ENCODE data around the gene GAS1.

DNA sequence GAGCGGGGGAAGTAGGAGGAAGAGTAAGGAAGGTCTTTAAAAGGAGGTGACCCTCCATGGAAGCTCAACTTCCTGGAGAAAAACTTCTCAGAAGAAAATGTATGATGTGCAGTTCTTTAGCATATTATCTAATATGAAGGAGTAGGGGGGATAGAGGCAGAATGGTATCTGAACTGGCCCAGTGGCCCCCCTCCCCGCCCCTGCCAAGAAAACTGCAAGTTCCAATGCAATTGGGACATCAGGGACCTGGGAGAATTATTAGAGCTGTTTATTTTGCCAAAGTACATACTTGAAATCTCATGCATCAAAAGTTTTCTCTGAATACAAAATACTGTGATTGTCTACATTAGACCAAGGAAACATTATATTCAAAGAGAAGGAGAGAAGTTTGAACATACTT is 40.6 kb upstream of the GAS1 start:
- TF ChIP-seq CEBPB (IDR thresholded peaks at IDR 0.05; ENCODE audit: low read depth): no peak
- TF ChIP-seq SP1 (IDR thresholded peaks at IDR 0.05; ENCODE audit: low read depth): no peak
- TF ChIP-seq POLR2A (IDR thresholded peaks at IDR 0.05; ENCODE audit: borderline replicate concordance, extremely low read depth, insufficient read depth, insufficient read length): no peak
- TF ChIP-seq, protein P1, sequence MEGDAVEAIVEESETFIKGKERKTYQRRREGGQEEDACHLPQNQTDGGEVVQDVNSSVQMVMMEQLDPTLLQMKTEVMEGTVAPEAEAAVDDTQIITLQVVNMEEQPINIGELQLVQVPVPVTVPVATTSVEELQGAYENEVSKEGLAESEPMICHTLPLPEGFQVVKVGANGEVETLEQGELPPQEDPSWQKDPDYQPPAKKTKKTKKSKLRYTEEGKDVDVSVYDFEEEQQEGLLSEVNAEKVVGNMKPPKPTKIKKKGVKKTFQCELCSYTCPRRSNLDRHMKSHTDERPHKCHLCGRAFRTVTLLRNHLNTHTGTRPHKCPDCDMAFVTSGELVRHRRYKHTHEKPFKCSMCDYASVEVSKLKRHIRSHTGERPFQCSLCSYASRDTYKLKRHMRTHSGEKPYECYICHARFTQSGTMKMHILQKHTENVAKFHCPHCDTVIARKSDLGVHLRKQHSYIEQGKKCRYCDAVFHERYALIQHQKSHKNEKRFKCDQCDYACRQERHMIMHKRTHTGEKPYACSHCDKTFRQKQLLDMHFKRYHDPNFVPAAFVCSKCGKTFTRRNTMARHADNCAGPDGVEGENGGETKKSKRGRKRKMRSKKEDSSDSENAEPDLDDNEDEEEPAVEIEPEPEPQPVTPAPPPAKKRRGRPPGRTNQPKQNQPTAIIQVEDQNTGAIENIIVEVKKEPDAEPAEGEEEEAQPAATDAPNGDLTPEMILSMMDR (IDR thresholded peaks at IDR 0.05 in 2 of 3, conservative IDR thresholded peaks at IDR 0.05 in 1 of 3; ENCODE audit: borderline replicate concordance in 1 of 3, insufficient read depth in 1 of 3, low read depth in 2 of 3, low read length in 2 of 3): no peak
- TF ChIP-seq EZH2phosphoT487 (IDR thresholded peaks at IDR 0.05; ENCODE audit: borderline replicate concordance): no peak
- no peak for TF ChIP-seq SIN3A (IDR thresholded peaks at IDR 0.05; ENCODE audit: low read depth)
- no peak for TF ChIP-seq YY1 (IDR thresholded peaks at IDR 0.05; ENCODE audit: extremely low read depth, insufficient replicate concordance, low read depth, low read length)
- TF ChIP-seq, protein P2, sequence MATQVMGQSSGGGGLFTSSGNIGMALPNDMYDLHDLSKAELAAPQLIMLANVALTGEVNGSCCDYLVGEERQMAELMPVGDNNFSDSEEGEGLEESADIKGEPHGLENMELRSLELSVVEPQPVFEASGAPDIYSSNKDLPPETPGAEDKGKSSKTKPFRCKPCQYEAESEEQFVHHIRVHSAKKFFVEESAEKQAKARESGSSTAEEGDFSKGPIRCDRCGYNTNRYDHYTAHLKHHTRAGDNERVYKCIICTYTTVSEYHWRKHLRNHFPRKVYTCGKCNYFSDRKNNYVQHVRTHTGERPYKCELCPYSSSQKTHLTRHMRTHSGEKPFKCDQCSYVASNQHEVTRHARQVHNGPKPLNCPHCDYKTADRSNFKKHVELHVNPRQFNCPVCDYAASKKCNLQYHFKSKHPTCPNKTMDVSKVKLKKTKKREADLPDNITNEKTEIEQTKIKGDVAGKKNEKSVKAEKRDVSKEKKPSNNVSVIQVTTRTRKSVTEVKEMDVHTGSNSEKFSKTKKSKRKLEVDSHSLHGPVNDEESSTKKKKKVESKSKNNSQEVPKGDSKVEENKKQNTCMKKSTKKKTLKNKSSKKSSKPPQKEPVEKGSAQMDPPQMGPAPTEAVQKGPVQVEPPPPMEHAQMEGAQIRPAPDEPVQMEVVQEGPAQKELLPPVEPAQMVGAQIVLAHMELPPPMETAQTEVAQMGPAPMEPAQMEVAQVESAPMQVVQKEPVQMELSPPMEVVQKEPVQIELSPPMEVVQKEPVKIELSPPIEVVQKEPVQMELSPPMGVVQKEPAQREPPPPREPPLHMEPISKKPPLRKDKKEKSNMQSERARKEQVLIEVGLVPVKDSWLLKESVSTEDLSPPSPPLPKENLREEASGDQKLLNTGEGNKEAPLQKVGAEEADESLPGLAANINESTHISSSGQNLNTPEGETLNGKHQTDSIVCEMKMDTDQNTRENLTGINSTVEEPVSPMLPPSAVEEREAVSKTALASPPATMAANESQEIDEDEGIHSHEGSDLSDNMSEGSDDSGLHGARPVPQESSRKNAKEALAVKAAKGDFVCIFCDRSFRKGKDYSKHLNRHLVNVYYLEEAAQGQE (IDR thresholded peaks at IDR 0.05; ENCODE audit: low read depth): no peak
- TF ChIP-seq EZH2 (IDR thresholded peaks at IDR 0.05): no peak
- no peak for TF ChIP-seq TCF7L2 (IDR thresholded peaks at IDR 0.05; ENCODE audit: borderline replicate concordance, extremely low read depth, insufficient read depth, insufficient read length)
- TF ChIP-seq ELF1 (IDR thresholded peaks at IDR 0.05; ENCODE audit: borderline replicate concordance, low read depth): no peak
- TF ChIP-seq FOSL1 (IDR thresholded peaks at IDR 0.05; ENCODE audit: low read depth): no peak
- TF ChIP-seq CBX3 (IDR thresholded peaks at IDR 0.05; ENCODE audit: low read depth): no peak
- TF ChIP-seq JUND (IDR thresholded peaks at IDR 0.05): no peak

Measured in HCT116 (cell line).